ENCODE results near the gene WFDC10A. TPM values are rescaled to one million over a fixed set of nuclear protein-coding genes. Genes with fewer than 3 reads are reported as not detected.

The WFDC10A gene
- total and polyA plus RNA-seq, 9 of the 15 experiments (the other 6 are each of a cell fraction or from before 2014, with no cell fraction given) = not detected

DNA sequence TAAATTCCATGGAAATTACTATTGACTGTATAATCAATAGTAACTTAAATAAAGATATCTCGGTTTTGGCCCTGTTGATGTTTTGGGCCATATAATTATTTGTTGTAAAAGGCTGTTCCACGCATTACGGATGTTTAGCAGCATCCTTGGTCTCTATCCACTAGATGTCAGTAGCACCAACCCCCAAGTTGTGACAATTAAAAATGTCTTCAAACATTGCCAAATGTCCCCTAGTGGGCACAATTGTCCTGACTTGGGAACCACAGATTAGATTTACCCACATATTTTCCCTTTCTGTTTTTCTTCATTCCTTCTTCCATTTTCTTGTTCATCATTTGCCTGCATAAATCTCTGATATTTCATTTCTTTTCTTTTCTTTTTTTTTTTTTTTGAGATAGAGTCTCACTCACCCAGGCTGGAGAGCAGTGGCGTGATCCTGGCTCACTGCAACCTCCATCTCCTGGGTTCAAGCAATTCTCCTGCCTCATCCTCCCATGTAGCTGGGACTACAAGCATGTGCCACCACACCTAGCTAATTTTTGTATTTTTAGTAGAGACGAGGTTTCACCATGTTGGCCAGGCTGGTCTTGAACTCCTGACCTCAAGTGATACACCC is 36.9 kb upstream of the WFDC10A start (continued):
- TF ChIP-seq, protein P1, sequence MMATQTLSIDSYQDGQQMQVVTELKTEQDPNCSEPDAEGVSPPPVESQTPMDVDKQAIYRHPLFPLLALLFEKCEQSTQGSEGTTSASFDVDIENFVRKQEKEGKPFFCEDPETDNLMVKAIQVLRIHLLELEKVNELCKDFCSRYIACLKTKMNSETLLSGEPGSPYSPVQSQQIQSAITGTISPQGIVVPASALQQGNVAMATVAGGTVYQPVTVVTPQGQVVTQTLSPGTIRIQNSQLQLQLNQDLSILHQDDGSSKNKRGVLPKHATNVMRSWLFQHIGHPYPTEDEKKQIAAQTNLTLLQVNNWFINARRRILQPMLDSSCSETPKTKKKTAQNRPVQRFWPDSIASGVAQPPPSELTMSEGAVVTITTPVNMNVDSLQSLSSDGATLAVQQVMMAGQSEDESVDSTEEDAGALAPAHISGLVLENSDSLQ (IDR thresholded peaks at IDR 0.05) = 0 out of 2 replicates have a peak, but pooled peaks have one; percentile 19
- TF ChIP-seq RBM22 (IDR thresholded peaks at IDR 0.05; ENCODE audit: low read depth, low read length, poor library complexity, severe bottlenecking) (no peak), IFI16 (CRISPR knock-in tag; IDR thresholded peaks at IDR 0.05) (no peak), POLR2B (IDR thresholded peaks at IDR 0.05; ENCODE audit: low read depth, partially characterized antibody) (no peak), TAF7 (tag; IDR thresholded peaks at IDR 0.05) (no peak), ELF1 (tag; IDR thresholded peaks at IDR 0.05) (no peak), ZNF668 (CRISPR knock-in tag; IDR thresholded peaks at IDR 0.05) (no peak), SMC3 (conservative IDR thresholded peaks at IDR 0.05; ENCODE audit: insufficient read depth, low read depth, low read length) (peak; percentile 76), XRCC3 (IDR thresholded peaks at IDR 0.05) (no peak), PCBP1 (IDR thresholded peaks at IDR 0.05; ENCODE audit: low read depth, low read length, poor library complexity, severe bottlenecking) (no peak), CREM (IDR thresholded peaks at IDR 0.05; ENCODE audit: low read depth) (0 out of 2 replicates have a peak, but pooled peaks have one; percentile 20), SMAD4 (CRISPR knock-in tag; conservative IDR thresholded peaks at IDR 0.05) (no peak), FOXK2 (conservative IDR thresholded peaks at IDR 0.05 in 1 of 2, IDR thresholded peaks at IDR 0.05 in 1 of 2; ENCODE audit: low read depth in 2 of 2) (peak in 1 of 2 experiments; percentile 21; a peak in 1 of 4 replicates), ARID2 (IDR thresholded peaks at IDR 0.05) (0 out of 2 replicates have a peak, but pooled peaks have one; percentile 60), PHB2 (IDR thresholded peaks at IDR 0.05; ENCODE audit: low read depth) (no peak), ZNF780A (CRISPR knock-in tag; IDR thresholded peaks at IDR 0.05) (no peak)
- TF ChIP-seq, protein P2, sequence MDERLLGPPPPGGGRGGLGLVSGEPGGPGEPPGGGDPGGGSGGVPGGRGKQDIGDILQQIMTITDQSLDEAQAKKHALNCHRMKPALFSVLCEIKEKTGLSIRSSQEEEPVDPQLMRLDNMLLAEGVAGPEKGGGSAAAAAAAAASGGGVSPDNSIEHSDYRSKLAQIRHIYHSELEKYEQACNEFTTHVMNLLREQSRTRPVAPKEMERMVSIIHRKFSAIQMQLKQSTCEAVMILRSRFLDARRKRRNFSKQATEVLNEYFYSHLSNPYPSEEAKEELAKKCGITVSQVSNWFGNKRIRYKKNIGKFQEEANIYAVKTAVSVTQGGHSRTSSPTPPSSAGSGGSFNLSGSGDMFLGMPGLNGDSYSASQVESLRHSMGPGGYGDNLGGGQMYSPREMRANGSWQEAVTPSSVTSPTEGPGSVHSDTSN (CRISPR knock-in tag; IDR thresholded peaks at IDR 0.05; ENCODE audit: low read depth) = no peak
- TF ChIP-seq, protein P2 (tag; conservative IDR thresholded peaks at IDR 0.05; ENCODE audit: low read depth) = peak; percentile 32; the same call in 1 of the 2 replicates
- TF ChIP-seq, protein P3, sequence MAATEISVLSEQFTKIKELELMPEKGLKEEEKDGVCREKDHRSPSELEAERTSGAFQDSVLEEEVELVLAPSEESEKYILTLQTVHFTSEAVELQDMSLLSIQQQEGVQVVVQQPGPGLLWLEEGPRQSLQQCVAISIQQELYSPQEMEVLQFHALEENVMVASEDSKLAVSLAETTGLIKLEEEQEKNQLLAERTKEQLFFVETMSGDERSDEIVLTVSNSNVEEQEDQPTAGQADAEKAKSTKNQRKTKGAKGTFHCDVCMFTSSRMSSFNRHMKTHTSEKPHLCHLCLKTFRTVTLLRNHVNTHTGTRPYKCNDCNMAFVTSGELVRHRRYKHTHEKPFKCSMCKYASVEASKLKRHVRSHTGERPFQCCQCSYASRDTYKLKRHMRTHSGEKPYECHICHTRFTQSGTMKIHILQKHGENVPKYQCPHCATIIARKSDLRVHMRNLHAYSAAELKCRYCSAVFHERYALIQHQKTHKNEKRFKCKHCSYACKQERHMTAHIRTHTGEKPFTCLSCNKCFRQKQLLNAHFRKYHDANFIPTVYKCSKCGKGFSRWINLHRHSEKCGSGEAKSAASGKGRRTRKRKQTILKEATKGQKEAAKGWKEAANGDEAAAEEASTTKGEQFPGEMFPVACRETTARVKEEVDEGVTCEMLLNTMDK (IDR thresholded peaks at IDR 0.05; ENCODE audit: borderline replicate concordance, insufficient read depth, low read depth, low read length, poor library complexity, severe bottlenecking) = peak; percentile 17
- TF ChIP-seq, protein P4, sequence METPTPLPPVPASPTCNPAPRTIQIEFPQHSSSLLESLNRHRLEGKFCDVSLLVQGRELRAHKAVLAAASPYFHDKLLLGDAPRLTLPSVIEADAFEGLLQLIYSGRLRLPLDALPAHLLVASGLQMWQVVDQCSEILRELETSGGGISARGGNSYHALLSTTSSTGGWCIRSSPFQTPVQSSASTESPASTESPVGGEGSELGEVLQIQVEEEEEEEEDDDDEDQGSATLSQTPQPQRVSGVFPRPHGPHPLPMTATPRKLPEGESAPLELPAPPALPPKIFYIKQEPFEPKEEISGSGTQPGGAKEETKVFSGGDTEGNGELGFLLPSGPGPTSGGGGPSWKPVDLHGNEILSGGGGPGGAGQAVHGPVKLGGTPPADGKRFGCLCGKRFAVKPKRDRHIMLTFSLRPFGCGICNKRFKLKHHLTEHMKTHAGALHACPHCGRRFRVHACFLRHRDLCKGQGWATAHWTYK (CRISPR knock-in tag; IDR thresholded peaks at IDR 0.05) = no peak

All from K562 (cell line).